ENCODE results near the gene HLA-DPB1.

Gene HLA-DPB1

DNA sequence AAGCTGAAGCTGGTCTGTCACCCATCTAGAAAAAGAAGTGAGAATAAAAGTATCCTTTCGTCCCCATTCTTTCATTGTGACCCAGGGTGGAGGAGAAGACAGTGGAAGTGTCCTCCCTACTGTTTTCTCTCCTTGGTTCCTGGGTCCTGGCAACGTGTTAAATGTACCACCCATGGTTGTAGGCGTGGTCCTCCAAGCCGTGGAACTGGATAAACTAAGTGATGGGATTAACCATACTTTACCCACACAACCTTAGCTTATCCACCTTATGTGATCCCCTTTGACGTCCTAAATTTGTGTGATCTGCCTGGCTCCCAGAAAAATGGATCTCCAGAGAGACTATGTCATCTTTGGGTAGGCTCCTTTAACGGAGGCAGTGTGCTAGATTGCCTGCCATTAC lies 47.4 kb downstream of the HLA-DPB1 start:
- H3K27me3 ChIP-seq (ENCODE audit: insufficient read depth, low read length, poor library complexity, severe bottlenecking): no peaks in the 10 kb centered on the region
- no peak overlapping the region for H3K4me2 ChIP-seq (ENCODE audit: low read depth, low read length, poor library complexity, severe bottlenecking)
- H3K4me3 ChIP-seq (ENCODE audit: low read length, poor library complexity, severe bottlenecking): no peak overlapping the region
- no peaks in the 10 kb centered on the region for H3F3A ChIP-seq (ENCODE audit: low read depth)
- TF ChIP-seq, protein P1, sequence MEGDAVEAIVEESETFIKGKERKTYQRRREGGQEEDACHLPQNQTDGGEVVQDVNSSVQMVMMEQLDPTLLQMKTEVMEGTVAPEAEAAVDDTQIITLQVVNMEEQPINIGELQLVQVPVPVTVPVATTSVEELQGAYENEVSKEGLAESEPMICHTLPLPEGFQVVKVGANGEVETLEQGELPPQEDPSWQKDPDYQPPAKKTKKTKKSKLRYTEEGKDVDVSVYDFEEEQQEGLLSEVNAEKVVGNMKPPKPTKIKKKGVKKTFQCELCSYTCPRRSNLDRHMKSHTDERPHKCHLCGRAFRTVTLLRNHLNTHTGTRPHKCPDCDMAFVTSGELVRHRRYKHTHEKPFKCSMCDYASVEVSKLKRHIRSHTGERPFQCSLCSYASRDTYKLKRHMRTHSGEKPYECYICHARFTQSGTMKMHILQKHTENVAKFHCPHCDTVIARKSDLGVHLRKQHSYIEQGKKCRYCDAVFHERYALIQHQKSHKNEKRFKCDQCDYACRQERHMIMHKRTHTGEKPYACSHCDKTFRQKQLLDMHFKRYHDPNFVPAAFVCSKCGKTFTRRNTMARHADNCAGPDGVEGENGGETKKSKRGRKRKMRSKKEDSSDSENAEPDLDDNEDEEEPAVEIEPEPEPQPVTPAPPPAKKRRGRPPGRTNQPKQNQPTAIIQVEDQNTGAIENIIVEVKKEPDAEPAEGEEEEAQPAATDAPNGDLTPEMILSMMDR (conservative IDR thresholded peaks at IDR 0.05; ENCODE audit: low read length): no peak
- no peak for TF ChIP-seq EZH2phosphoT487 (IDR thresholded peaks at IDR 0.05; ENCODE audit: borderline replicate concordance)
- no peaks in the 10 kb centered on the region for H3K9me2 ChIP-seq (replicated peaks; ENCODE audit: low read depth, low read length)
- no peaks in the 10 kb centered on the region for H4K20me1 ChIP-seq (ENCODE audit: insufficient read depth, low read length, poor library complexity, severe bottlenecking)
- H3K36me3 ChIP-seq (ENCODE audit: insufficient read depth, low read length): no peaks in the 10 kb centered on the region
- no peaks in the 10 kb centered on the region for H3K79me2 ChIP-seq (ENCODE audit: insufficient read depth, low read length)
- H2AFZ ChIP-seq (ENCODE audit: low read length): no peak overlapping the region
- no peaks in the 10 kb centered on the region for H3K4me1 ChIP-seq (ENCODE audit: insufficient read depth, low read length, poor library complexity, severe bottlenecking)
- no peak overlapping the region for H3K9ac ChIP-seq (ENCODE audit: low read depth, low read length, poor library complexity, severe bottlenecking)
- no peaks in the 10 kb centered on the region for H3K9me3 ChIP-seq (ENCODE audit: insufficient read depth, low read depth, low read length)

DNA sequence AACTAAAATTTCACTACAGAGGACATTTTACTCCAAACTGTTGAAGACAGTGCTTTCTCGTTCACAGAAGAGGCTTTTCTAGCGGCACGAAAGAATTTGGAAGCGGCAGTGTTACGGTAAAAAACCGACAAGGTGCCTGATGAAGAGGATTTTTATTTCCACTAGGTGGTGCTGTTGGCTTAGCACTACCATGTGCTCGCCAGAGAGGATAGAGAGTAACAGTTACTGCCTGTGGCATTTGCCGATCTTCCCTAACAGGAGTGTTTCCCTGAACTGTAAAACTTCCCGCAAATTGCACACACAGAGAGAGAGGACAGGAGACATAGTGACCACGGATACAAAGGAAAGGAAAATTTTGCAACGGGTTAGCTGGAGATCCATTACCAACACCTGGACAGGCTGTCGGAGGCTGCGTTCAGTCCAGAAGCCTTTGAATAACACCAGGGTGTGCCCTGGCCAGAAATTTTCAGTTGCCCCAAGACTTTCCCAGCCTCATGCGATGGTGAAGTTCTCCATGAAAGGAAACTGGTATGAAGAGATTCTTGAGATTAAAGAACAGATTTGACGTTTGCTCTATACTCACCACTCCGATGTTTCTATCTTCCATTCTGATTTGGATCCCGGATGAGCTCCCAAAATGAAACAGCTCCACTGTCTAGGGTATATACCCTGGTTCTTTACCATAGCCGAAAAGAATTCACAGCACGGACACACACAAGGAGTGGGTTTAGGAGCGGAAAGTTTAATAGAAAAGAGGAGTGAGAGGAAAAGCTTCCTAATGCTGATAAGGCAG lies 48.1 kb downstream of the HLA-DPB1 start:
- Histone ChIP-seq H3K9me2 (replicated peaks; ENCODE audit: low read depth, low read length) (no peaks in the 10 kb centered on the region), H2AFZ (ENCODE audit: low read length) (peak overlapping the region; percentile 47), H3K27me3 (ENCODE audit: insufficient read depth, low read length, poor library complexity, severe bottlenecking) (no peaks in the 10 kb centered on the region), H3K9me3 (ENCODE audit: insufficient read depth, low read depth, low read length) (no peaks in the 10 kb centered on the region), H3K4me2 (ENCODE audit: low read depth, low read length, poor library complexity, severe bottlenecking) (no peak overlapping the region), H3K36me3 (ENCODE audit: insufficient read depth, low read length) (no peaks in the 10 kb centered on the region), H3K4me3 (ENCODE audit: low read length, poor library complexity, severe bottlenecking) (no peak overlapping the region), H3F3A (ENCODE audit: low read depth) (no peaks in the 10 kb centered on the region), H3K79me2 (ENCODE audit: insufficient read depth, low read length) (no peaks in the 10 kb centered on the region), H3K9ac (ENCODE audit: low read depth, low read length, poor library complexity, severe bottlenecking) (no peak overlapping the region), H3K4me1 (ENCODE audit: insufficient read depth, low read length, poor library complexity, severe bottlenecking) (no peaks in the 10 kb centered on the region), H4K20me1 (ENCODE audit: insufficient read depth, low read length, poor library complexity, severe bottlenecking) (no peaks in the 10 kb centered on the region)
- TF ChIP-seq EZH2phosphoT487 (IDR thresholded peaks at IDR 0.05; ENCODE audit: borderline replicate concordance): no peak
- TF ChIP-seq, protein P1 (conservative IDR thresholded peaks at IDR 0.05; ENCODE audit: low read length): peak; percentile 84

DNA sequence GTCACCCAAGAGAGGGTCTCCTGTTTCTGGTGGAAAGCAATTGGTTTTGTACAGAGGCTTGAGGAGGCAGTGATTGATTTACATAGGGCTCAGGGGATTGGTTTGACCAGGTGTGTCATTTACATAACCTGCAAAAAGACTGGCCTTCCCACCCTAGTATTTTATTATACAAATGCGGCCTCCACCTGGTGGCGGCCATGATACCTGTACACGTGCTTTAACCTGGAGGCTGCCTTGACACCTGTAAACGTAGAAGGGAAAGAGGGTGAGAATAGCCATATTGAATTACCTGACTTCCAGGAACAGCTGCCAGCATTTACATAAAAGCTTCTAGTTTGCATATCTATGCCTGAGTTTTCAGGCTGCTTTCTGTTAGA lies 48.7 kb downstream of the HLA-DPB1 start:
- H3K4me2 ChIP-seq (ENCODE audit: low read depth, low read length, poor library complexity, severe bottlenecking): no peak overlapping the region
- H3K9me3 ChIP-seq (ENCODE audit: insufficient read depth, low read depth, low read length): no peaks in the 10 kb centered on the region
- TF ChIP-seq EZH2phosphoT487 (IDR thresholded peaks at IDR 0.05; ENCODE audit: borderline replicate concordance): no peak
- TF ChIP-seq, protein P1 (conservative IDR thresholded peaks at IDR 0.05; ENCODE audit: low read length): no peak
- H3K36me3 ChIP-seq (ENCODE audit: insufficient read depth, low read length): no peaks in the 10 kb centered on the region
- no peaks in the 10 kb centered on the region for H4K20me1 ChIP-seq (ENCODE audit: insufficient read depth, low read length, poor library complexity, severe bottlenecking)
- no peak overlapping the region for H3K4me3 ChIP-seq (ENCODE audit: low read length, poor library complexity, severe bottlenecking)
- no peaks in the 10 kb centered on the region for H3K79me2 ChIP-seq (ENCODE audit: insufficient read depth, low read length)
- no peaks in the 10 kb centered on the region for H3K4me1 ChIP-seq (ENCODE audit: insufficient read depth, low read length, poor library complexity, severe bottlenecking)
- H3K9me2 ChIP-seq (replicated peaks; ENCODE audit: low read depth, low read length): no peaks in the 10 kb centered on the region
- no peaks in the 10 kb centered on the region for H3F3A ChIP-seq (ENCODE audit: low read depth)
- no peak overlapping the region for H3K9ac ChIP-seq (ENCODE audit: low read depth, low read length, poor library complexity, severe bottlenecking)
- no peaks in the 10 kb centered on the region for H3K27me3 ChIP-seq (ENCODE audit: insufficient read depth, low read length, poor library complexity, severe bottlenecking)
- H2AFZ ChIP-seq (ENCODE audit: low read length): peak overlapping the region; percentile 47; the same call in 1 of the 2 replicates
